Measurements from ENCODE around the gene CYLD. TPM values are rescaled to one million over a fixed set of nuclear protein-coding genes. Genes with fewer than 3 reads are reported as not detected.

Gene CYLD
- polyA plus RNA-seq, 1 experiment, result 12.3 TPM

DNA sequence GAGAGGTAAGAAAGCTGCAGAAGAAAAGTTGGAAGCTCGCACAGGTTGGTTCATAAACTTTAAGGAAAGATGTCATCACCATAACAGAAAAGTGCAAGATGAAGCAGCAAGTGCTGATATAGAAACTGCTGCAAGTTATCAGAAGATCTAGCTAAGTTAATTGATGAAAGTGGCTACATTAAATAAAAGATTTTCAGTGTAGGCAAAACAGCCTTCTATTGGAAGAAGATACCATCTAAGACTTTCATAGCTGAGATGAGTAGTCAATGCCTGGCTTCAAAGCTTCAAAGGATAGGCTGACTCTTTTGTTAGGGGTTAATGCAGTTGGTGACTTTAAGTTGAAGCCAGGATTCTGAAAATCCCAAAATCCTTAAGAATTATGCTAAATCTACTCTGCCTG lies 24.0 kb downstream of the CYLD start:
- TF ChIP-seq, protein P1, sequence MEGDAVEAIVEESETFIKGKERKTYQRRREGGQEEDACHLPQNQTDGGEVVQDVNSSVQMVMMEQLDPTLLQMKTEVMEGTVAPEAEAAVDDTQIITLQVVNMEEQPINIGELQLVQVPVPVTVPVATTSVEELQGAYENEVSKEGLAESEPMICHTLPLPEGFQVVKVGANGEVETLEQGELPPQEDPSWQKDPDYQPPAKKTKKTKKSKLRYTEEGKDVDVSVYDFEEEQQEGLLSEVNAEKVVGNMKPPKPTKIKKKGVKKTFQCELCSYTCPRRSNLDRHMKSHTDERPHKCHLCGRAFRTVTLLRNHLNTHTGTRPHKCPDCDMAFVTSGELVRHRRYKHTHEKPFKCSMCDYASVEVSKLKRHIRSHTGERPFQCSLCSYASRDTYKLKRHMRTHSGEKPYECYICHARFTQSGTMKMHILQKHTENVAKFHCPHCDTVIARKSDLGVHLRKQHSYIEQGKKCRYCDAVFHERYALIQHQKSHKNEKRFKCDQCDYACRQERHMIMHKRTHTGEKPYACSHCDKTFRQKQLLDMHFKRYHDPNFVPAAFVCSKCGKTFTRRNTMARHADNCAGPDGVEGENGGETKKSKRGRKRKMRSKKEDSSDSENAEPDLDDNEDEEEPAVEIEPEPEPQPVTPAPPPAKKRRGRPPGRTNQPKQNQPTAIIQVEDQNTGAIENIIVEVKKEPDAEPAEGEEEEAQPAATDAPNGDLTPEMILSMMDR (IDR thresholded peaks at IDR 0.05; ENCODE audit: insufficient read depth, low read depth, low read length), result no peak
- ChIA-PET POLR2A (no interaction called here), CTCF (interaction anchor here (1.2 kb wide), 1 partner anchor 19 kb away, joined by 3 read pairs; no protein-coding TSS in a partner anchor)
- H3K36me3 ChIP-seq (ENCODE audit: control insufficient read depth, insufficient read depth, low read length), result no peaks in the 10 kb centered on the region; the same call in 1 of the 2 replicates
- no peak for DNase-seq (ENCODE audit: low read depth)
- H3K27me3 ChIP-seq (ENCODE audit: control insufficient read depth, insufficient read depth, low read length), result no peaks in the 10 kb centered on the region
- no peak overlapping the region for H3K4me3 ChIP-seq (ENCODE audit: low read depth, low read length)

DNA sequence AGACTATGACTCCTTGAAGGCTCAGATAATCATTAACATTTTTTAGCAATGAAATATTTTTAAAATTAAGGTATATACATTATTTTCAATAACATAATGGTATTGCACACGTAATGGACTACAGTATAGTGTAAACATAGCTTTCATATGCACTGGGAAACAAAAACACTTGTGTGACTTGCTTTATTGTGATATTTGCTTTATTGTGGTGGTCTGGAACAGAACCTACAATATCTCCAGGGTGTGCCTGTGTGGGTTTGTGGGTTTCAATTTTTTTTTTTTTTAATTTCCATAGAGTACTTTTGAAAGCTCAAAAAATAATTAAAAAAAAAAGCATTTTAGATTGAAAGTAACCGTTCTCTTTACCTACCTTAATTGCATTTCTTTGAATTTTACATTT lies 25.3 kb downstream of the CYLD start:
- Histone ChIP-seq H3K4me3 (ENCODE audit: low read depth, low read length) (no peak overlapping the region), H3K36me3 (ENCODE audit: control insufficient read depth, insufficient read depth, low read length) (no peaks in the 10 kb centered on the region; the same call in 1 of the 2 replicates), H3K27me3 (ENCODE audit: control insufficient read depth, insufficient read depth, low read length) (no peaks in the 10 kb centered on the region)
- DNase-seq (ENCODE audit: low read depth), result no peak
- TF ChIP-seq, protein P1 (IDR thresholded peaks at IDR 0.05; ENCODE audit: insufficient read depth, low read depth, low read length), result no peak
- POLR2A ChIA-PET, result interaction anchor here (0.6 kb wide), 1 partner anchor 35 kb away, joined by 3 read pairs; no protein-coding TSS in a partner anchor
- CTCF ChIA-PET, result no interaction called here

DNA sequence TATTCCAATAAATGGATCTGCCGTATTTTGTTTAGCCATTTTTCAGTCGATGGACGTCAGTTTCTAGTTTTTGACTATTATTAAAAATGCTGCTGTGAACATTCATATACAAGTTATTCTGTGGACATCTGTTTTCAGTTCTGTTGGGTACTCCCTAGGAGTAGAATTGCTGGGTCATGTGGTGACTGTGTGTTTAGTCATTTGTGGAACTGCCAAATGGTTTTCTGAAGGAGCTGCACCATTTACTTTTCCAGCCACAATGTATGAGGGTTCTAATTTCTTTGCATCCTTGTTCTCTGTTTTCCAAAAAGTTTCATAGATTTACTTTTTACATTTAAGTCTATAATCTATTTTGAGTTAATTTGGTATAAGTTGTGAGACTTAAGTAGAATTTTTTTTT lies 29.5 kb downstream of the CYLD start:
- ChIA-PET POLR2A (interaction anchor here (0.6 kb wide), 1 partner anchor 42 kb away, joined by 3 read pairs; no protein-coding TSS in a partner anchor), CTCF (interaction anchor here (1.4 kb wide), 1 partner anchor 35 kb away, joined by 6 read pairs; no protein-coding TSS in a partner anchor)
- DNase-seq (ENCODE audit: low read depth), result peak; percentile 27
- no peaks in the 10 kb centered on the region for H3K36me3 ChIP-seq (ENCODE audit: control insufficient read depth, insufficient read depth, low read length)
- no peaks in the 10 kb centered on the region for H3K27me3 ChIP-seq (ENCODE audit: control insufficient read depth, insufficient read depth, low read length)
- H3K4me3 ChIP-seq (ENCODE audit: low read depth, low read length), result no peak overlapping the region
- TF ChIP-seq, protein P1 (IDR thresholded peaks at IDR 0.05; ENCODE audit: insufficient read depth, low read depth, low read length), result no peak

DNA sequence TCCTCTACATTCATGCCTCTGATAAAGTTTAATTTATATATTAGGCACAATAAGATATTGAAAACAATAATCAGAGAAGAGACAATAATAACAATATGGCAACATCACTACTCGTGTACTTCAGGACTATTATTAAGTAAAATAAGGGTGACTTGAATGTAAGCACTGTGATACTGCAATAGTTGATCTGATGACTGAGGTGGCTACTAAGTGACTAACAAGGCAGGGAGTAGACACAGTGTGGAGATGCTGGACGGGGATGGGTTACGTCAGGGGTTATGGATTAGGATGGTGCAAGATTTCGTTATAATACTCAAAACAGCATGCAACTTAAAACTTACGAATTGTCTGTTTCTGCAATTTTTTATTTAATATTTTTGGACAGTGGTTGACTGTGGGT lies 32.5 kb downstream of the CYLD start:
- POLR2A ChIA-PET, result no interaction called here
- CTCF ChIA-PET, result no interaction called here
- H3K36me3 ChIP-seq (ENCODE audit: control insufficient read depth, insufficient read depth, low read length), result no peaks in the 10 kb centered on the region

DNA sequence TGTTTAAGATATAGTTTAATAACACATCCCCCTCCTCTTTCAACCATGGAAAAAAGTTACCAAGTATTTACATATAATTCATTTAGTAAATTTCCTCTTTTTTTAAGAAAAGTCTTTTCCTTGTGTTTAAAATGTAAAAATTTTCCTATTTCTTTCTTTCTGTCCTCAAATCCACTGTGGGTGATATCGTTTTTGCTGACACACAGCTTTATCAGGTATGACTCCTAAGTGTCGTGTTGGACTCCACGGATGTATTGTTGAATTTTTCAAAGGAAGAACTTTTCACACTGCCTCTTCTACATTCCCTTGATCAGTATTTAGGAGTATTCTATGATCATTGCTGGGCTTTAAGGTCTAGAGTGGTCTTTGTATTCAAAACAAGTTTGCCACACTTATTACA lies 33.1 kb downstream of the CYLD start:
- TF ChIP-seq, protein P1 (IDR thresholded peaks at IDR 0.05; ENCODE audit: insufficient read depth, low read depth, low read length), result no peak
- Histone ChIP-seq H3K36me3 (ENCODE audit: control insufficient read depth, insufficient read depth, low read length) (no peaks in the 10 kb centered on the region), H3K27me3 (ENCODE audit: control insufficient read depth, insufficient read depth, low read length) (no peaks in the 10 kb centered on the region), H3K4me3 (ENCODE audit: low read depth, low read length) (no peak overlapping the region)
- ChIA-PET POLR2A (no interaction called here), CTCF (no interaction called here)
- no peak for DNase-seq (ENCODE audit: low read depth)

More for the DNA sequence above, 32.5 kb downstream of the CYLD start:
- no peaks in the 10 kb centered on the region for H3K27me3 ChIP-seq (ENCODE audit: control insufficient read depth, insufficient read depth, low read length)
- no peak overlapping the region for H3K4me3 ChIP-seq (ENCODE audit: low read depth, low read length)
- TF ChIP-seq, protein P1 (IDR thresholded peaks at IDR 0.05; ENCODE audit: insufficient read depth, low read depth, low read length), result no peak
- DNase-seq (ENCODE audit: low read depth), result no peak
